CD4-positive, alpha-beta T cell treated with Interleukin-10 for 1 hour (primary cell): ENCODE measurements around the gene FBXO8.
"Not testable (repeated sequence)": the region's sequence is repeated elsewhere in the genome, so short reads cannot be mapped to it uniquely, and the experiment has no call there.

Experiments
- DNase-seq: peaks from one replicate; pipeline ENCODE4 v3.0.0-alpha.2; 2020

The FBXO8 gene, protein sequence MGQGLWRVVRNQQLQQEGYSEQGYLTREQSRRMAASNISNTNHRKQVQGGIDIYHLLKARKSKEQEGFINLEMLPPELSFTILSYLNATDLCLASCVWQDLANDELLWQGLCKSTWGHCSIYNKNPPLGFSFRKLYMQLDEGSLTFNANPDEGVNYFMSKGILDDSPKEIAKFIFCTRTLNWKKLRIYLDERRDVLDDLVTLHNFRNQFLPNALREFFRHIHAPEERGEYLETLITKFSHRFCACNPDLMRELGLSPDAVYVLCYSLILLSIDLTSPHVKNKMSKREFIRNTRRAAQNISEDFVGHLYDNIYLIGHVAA

DNA sequence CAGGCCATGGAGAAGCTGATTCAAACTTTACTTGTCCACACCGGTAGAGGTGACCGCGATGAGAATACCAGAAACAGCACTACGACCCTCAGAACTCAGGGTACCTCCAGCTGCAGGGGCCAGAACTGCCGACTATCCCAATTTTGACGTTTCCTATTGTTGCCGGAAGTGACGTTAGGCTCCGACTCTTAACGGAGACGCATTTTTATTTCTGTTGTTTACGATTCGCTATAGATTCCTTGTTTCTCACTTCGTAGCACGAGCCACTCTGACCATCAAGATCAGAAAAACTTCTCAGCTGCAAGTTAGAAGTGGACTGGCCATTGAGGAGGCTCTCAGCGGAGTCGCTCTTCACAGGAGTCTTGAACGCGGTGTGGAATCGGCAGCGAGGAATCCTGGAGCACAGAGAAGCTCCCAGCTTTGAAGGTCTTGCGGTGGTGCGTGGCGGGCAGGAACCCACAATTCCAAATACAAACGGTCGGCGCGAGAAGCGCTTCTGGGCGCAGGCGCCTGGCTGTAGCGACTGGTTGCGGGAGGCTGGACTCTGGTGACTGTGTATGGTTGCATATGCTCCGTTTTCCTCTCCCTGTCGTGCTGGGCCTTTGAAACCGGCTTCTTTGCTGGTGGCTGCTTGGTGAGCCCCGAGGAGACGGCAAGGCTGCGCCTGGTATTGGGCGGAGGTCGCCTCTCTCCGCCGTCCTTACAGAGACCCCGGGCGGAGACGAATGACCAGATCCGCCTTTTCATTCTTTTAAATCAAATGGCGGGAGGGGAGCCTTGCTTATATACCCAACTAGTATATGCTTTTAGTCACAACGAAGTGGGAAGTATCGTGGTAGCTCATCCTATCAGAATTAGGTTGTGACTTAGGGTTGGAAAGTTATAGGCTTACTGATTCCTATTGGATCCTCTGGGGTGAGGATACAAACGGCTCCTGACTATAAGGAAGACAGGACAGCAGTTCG is at the start of gene FBXO8, which contains the start of gene CEP44:
TSS of gene FBXO8 (minus strand) at position 161 of the 965 bp plus-strand sequence. CDS start 20,575 bp downstream, outside the sequence.
TSS of gene CEP44 (plus strand) at position 405 of the 965 bp plus-strand sequence. CDS start 15,211 bp downstream, outside the sequence.
- peak; percentile 79 for DNase-seq

DNA sequence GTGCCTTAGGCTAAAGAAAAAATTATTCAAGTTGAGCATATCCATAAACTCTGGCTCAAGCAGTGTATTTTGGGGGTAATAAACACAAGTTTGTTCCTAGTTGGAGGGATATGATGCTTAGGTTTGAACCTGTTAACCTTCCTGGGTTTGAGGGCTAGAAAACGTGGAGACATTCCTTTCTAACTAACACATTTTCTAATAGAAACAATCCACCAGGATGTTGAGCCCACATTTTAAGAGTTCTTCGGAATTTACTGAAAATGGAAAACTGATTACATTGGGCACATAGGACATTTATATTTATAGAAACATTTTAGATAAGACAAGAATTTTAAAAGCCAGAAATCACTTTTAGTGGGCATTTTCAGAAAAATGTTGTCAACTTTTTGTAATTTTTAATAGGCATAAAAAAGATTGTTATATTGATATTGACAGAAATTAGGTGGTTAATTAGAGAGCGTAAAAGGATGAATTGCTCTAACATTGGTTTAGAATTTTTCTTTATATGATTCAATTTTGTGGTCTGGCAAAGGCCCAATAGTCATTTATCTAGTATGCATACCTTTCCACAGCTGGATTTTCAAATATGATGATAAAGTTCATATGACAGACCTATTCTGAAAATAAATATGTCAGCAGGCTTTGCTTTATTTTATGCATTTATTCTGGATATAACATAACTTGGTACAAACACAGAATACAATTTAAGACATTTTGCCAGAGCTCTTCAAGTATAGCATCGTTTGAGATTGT is 49.5 kb upstream of the FBXO8 start:
- DNase-seq: no peak

DNA sequence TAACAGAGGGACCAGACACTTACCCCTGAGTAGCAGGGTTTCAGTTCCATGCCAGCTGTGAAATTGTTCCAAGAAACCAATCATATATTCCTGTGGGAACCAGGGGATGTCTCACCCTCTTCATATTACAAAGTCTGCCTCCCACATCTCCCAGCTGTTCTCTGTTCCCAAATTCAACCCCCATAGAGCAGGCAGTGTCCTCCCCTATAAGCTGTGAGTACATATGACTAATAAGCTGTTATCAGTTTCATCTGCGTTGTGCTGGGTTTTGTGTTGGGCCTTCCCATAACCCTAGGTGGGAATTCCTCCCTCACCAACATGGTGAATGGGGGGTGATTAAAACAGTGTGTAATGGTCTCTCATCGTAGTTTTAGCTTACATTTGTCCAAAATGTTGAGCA is 41.3 kb upstream of the FBXO8 start:
- DNase-seq: no peak

DNA sequence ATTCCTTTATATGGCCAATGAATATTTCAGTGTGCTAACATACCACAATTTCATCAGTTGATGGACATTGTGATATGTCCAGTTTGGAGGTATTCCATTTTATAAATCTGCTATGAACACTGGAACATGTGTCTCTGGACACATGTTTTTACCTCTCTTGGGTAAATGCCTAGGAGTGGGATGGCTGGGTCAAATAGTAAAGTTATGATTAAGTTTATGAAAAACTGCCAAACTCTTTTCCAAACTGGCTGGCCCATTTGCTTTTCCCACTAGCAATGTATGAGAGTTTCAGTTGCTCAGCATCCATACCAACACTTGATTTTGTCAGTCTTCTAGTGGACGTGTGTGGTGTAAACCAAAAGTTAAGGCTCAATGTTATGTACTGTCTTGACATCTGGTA is 40.8 kb upstream of the FBXO8 start:
- no peak for DNase-seq

DNA sequence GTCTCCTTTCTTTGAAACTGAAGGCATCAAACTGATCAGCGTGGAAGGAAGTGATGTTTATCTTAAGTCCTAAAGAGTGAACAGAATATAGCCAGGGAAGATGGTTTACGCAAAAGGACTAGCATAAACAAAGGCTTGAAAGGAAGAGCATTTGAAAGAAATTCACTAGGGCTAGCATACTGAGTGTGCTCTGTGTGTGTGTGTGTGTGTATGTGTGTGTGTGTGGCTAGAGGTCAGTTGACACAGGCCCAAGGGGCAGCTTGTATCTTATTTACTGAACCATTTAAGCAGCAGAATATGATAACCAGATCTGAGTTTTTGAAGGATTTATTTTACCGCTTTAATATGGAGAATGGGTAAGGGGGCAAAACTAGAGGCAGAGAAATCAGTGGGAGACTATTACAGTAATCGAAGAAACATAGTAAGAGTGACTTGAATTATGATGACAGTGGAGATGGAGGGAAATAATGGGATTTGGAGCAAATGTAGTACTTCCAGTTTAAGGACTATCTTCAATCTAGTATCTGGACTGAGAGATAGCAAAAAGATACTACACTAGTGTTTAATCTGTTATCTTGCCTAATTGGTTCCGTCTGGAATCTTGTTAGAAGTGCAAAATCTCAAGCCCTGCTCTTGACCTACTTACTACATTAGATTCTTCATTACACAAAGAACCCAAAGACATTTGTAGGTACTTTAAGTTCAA is 37.2 kb upstream of the FBXO8 start:
- no peak for DNase-seq

DNA sequence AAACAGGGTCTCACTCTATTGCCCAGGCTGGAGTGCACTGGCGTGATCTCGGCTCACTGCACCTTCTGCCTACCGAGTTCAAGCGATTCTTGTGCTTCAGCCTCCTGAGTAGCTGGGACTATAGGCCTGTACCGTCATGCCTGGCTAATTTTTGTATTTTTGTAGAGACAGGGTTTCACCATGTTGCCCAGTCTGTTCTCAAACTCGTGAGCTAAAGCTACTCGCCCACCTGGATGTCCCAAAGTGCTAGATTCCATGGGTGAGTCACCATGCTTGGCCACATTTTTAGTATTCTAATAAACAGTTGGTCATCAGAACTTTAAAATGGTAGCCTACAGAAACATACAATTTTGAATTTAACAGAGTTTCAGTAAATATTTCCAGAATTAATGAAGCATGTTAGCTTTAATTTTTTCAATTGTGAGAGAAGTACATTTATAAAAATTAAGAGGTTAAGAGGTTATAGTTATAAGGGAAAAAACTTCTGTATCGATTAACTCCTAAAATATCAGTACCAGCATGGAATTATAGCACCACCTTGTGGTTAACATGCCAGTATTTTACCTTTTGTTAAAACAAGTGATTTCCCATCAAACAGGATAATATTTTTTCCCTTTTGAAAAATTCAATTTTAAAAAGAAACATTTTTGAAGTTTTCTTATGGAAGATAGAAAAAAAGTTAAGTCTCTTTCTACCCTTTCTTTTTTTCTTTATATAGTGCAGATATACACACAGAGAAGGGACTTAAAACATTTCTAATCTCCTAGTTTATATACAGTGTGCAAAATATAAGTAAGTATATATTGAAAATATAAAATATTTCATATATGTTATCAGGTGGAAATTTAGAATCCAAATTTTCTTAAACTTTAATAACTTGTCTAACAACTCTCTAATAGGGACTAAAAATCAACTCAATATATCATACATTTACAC is 35.6 kb upstream of the FBXO8 start:
- peak; percentile 50 for DNase-seq

DNA sequence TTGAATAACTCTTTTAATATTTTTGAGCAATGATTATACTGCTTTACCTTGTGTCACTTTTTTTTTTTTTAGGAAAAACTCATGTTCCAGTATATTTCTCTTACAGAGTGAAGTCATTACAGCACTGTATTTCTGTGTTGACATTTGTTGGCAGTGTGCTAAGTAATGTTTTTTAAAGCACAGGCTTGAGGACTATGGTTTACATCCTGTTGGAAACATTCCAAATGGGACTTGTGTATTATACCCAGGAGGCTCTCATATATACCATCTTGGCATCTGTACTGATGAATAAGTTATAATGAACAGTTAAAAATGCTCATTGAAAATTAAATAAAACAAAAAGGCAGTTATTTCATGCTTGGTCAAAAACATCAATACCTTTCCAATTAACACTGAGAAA is 34.1 kb upstream of the FBXO8 start:
- DNase-seq: no peak

DNA sequence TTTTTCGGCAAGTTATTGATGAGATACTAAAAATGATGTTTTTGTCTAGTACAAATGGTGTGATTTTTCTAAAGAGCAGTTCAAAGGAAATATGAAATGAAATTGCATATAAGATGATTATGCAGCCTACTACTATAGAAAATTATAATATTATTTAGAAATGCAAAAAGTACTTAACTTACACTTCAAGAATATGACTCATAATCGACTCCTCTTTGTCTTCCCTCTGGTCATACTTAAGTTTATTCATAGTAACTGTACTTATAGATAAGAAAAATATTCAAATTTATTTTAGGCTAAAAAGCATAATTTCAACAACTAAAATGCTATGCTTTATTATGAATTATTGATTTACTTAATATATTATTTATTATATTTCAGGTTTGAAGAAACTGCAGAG is 33.5 kb upstream of the FBXO8 start:
- DNase-seq: no peak

DNA sequence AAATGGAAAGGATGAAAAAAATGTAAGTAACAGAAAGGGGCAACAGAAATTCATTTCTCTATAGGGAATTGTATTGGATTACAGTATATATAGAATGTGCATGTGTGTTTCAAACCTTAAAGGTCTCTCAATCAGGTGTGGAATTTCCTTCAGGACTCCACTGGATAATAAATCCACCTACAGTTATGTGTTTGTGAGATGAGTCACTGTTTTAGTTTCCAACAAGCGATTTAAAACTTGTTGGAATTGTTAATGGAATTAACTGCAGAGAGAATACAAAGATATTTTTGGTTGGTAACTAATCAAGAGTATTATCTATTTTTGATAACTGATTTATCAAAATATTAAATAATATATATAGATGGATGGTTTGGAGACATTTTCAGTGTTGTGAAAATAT is 33.1 kb upstream of the FBXO8 start:
- no peak for DNase-seq

DNA sequence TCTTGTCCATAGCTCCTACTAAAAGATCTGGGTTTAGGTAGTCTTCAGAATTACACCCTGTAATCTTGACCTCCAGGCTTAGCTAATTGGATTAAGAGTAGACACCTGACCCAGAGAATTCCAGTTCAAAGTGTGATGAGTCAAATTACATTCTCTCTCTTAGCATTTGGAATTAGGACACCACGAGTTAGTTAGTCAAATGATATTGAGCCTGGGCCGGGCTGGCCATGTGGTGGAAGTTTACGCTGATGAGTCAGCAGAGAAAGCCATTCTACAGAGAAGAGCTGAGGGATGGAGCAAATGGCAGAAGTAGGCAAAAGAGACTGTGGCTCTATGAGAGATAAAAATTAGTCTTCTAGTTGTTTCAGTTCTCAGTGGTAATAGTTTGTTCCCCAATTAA is 31.3 kb upstream of the FBXO8 start:
- DNase-seq: no peak

DNA sequence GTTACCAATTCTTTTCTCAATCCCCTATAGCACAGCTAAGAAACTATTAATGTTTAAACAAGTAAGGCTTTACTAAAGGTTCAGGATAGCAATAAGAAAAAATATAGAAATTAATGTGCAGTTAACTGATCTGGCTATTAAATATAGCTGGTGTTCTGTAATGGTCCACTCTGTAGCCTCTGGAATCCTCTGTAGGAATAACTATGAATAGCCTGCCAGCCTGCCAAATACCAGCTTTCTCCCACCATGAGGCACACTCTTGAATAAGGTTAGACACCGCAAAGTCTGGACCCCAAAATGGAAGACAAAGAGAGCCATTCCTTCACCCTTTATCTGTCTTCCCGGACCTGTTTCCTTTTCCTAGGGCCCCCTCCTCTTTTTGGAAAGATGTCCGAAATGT is 30.8 kb upstream of the FBXO8 start:
- DNase-seq: no peak

DNA sequence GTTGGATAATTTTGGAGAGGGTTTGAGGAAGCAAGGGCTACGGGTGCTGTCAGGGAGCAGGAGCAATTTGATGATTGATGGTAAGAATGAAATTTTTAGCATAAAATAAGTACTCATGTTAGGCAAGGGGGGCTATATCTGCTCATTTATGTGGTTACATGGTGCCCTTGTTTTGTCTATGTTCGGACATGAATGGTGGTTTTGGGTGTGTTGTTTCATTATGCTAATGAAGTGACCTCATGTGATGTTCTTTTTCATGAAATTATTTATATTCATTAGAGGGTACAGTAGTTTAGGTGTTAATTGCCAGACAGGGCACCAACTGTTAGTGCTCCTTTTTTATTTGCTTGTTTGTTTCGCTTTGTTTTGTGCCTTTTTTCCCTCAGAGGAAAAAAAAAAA is 29.5 kb upstream of the FBXO8 start:
- no peak for DNase-seq

DNA sequence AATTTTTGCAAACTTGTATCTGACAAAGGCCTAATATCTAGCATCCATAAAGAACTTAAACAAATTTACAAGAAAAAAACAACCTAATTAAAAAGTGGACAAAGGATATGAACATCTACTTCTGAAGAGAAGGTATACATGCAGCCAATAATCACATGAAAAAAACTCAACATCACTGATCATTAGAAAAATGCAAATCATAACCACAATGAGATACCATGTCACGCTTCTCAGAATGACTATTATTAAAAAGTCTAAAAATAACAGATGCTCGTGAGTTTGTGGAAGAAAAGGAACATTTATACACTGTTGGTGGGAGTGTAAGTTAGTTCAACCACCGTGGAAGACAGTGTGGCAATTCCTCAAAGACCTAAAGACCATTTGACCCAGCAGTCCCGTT is 24.2 kb upstream of the FBXO8 start:
- DNase-seq: no peak

DNA sequence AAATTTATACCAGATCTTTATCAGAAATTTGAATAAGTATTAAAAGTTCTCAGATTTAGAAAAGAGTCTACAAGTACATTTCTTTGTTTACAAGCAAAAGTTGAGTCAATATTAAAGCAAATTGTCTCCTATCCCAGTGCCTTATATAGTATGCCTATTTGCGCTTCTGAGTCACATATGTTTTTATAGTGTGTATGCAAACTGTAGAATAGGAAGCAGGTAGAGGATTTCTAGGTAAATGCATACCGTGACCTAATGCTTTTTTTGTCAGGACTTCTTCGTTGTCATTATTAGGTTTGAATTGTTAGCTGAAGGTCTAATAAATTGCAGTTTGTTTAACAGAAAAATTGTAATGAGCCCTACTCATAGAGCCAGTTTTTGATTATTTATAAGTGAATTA is 22.5 kb upstream of the FBXO8 start:
- DNase-seq: no peak

DNA sequence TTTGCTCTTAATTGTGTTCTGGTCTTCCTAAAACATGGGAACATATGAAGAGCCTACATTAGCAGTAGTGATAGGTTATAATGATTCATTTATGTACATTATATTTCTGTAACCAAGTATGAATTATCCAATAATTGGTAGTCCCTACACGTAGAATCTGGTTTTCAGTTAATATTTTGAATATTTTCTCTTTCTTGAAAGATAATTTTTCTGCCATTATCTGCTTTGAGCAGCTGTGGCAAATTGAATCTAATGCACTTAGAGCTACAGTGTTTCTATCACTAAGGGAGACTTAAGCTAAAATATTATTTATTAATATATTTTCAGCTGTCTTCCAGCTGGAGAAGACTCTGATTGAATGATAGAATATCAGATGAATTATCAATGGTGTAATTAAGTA is 21.2 kb upstream of the FBXO8 start:
- no peak for DNase-seq

DNA sequence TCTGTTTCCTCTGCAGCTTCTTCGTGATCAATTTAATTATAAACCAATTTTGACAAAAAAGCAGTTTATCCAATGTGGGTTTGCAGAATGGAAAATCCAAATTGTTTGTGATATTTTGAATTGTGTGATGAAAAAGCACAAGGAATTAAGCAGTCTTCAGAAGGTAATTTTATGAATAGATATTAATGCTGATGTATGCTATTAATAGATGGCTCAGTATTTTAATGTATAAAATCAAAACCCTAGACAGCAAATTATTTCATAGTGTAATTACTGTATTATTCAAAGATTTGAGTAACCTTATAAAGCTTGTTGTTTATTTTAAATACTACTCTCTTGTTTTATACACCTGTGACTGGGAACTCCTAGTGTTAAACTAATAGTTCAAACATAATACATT is 20.2 kb upstream of the FBXO8 start:
- DNase-seq: no peak

DNA sequence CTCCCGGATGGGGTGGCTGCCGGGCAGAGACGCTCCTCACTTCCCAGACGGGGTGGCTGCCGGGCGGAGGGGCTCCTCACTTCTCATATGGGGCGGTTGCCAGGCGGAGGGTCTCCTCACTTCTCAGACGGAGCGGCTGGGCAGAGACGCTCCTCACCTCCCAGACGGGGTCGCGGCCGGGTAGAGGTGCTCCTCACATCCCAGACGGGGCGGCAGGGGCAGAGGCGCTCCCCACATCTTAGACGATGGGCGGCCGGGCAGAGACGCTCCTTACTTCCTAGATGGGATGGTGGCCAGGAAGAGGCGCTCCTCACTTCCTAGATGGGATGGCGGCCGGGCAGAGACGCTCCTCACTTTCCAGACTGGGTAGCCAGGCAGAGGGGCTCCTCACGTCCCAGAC is 11.7 kb upstream of the FBXO8 start:
- DNase-seq: not testable (repeated sequence)

DNA sequence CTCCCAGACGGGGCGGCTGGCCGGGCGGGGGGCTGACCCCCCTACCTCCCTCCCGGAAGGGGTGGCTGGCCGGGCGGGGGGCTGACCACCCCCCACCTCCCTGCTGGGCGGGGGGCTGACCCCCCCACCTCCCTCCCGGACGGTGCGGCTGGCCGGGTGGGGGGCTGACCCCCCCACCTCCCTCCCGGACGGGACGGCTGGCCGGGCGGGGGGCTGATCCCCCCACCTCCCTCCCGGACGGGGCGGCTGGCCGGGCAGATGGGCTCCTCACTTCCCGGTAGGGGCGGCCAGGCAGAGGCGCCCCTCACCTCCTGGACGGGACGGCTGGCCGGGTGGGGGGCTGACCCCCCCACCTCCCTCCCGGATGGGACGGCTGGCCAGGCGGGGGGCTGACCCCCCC is 11.2 kb upstream of the FBXO8 start:
- not testable (repeated sequence) for DNase-seq

DNA sequence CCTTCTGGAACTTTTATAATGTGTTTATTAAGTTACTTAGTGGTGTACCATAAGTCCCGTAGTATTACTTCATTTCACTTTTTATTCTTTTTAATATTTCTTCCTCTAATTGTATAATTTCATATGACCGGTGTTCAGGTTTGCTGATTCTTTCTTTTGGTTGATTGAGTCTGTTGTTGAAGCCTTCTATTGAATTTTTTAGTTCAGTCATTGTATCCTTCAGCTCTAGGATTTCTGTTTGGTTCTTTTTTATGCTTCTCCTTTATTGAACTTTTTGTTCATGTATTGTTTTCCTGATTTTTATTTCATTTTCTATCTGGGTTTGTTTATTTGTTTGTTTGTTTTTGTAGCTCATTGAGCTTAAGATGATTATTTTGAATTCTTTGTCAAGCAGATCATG is 9.0 kb upstream of the FBXO8 start:
- no peak for DNase-seq

DNA sequence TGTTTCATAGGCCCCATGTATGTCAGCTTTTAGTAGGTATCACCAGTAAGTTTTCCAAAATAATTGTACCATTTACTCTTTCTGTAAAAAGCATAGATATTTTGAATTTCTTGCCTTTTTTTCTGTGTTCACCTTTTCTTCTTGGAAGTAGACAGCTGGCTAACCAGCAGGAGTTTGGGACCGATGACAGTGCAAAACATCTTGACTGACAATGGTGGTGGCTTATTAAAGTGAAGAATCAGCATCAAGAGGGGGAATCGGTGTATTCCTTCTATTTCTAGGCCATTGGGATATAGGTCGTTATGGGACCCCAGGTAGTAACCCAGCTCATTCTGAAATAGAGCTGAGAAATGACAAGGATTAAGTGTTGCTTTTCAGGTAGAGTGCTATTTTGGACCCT is 3.4 kb upstream of the FBXO8 start:
- DNase-seq: no peak

DNA sequence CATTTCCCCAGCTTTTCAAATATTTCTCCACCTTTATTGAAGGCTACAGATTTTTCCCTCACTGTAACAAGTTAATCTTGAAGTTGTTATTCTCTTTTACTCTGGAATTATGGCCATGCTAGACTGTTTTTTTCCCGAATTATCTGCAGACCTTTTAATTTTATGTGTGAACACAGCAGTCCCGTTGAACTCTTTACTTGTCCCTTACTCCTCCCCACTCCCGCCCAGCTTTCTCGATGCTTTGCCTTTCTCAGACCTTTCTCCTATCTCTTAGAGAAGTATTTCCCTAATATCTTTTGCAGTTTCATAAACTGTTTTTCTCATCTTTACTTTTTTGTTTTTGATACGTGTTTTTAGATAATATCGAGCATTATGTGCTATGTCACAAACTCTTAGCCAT is 1.0 kb upstream of the FBXO8 start:
- no peak for DNase-seq
